Activated naive CD4-positive, alpha-beta T cell treated with anti-CD3 and anti-CD28 coated beads, Interleukin-2, amount 50 U/mL, for 24 hours (primary cell): ENCODE measurements around the gene UBXN7.
A peak's percentile ranks its signal among the peaks of the same experiment; 100 is the strongest.
"Not testable (repeated sequence)": the region's sequence is repeated elsewhere in the genome, so short reads cannot be mapped to it uniquely, and the experiment has no call there.

ENCODE experiments used
- H3K27ac Mint-ChIP-seq: one replicate; pipeline ENCODE4 v1.8.0; 2021; ENCODE audit warnings: mild to moderate bottlenecking, mixed read lengths
- H3K27me3 Mint-ChIP-seq: one replicate; pipeline ENCODE4 v1.8.0; 2021; ENCODE audit warnings: mixed read lengths
- H3K36me3 Mint-ChIP-seq: one replicate; pipeline ENCODE4 v1.8.0; 2021; ENCODE audit warnings: mixed read lengths
- H3K4me1 Mint-ChIP-seq: one replicate; pipeline ENCODE4 v1.8.0; 2021; ENCODE audit warnings: mixed read lengths
- H3K4me3 Mint-ChIP-seq: one replicate; pipeline ENCODE4 v1.8.0; 2021; ENCODE audit warnings: mild to moderate bottlenecking, mixed read lengths
- H3K9me3 Mint-ChIP-seq: one replicate; pipeline ENCODE4 v1.8.0; 2021; ENCODE audit warnings: mixed read lengths

Gene UBXN7

DNA sequence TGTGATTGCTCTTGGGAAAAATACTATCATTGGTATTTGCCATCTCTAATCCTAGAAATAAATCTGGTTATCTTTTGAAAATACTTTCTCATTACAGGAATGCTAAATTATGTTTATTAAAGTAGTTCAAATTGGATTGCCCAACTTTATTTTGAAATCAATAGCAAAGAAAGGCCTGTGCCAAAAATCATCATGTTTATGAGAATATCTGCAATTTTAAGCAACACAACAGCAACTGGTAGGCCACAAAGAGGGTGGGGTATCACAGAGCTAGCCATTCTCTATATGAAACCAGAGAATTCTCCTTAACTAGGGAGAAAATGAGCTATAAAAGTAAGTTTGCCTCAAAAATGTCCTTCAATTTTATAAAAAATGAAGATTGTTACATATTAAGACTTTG, 82.2 kb downstream of the UBXN7 start:
- no peaks in the 10 kb centered on the region for H3K4me1 Mint-ChIP-seq
- H3K27ac Mint-ChIP-seq = no peak overlapping the region
- no peak overlapping the region for H3K4me3 Mint-ChIP-seq
- H3K9me3 Mint-ChIP-seq = no peaks in the 10 kb centered on the region
- H3K27me3 Mint-ChIP-seq = no peaks in the 10 kb centered on the region
- peaks cover 7% of the 10 kb centered on the region for H3K36me3 Mint-ChIP-seq

DNA sequence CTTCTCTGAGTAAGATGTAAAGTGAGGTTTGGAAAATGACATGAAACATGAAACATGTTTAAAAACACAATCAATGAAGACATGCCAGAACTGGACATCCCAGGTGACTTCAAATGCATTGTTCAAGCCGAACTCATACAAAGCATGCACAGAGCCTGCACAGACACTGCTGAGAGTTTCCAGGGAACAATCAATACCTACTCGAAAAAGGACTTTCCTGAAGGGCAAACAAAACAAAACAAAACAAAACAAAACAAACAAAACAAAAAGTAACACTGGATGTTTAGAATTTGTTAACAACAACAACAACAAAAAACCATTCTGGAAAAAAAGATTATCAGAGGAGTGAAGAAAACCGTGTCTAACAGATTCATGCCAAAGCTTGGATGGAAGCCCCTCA, 83.5 kb downstream of the UBXN7 start:
- no peaks in the 10 kb centered on the region for H3K27me3 Mint-ChIP-seq
- peaks cover 6% of the 10 kb centered on the region for H3K36me3 Mint-ChIP-seq
- no peak overlapping the region for H3K27ac Mint-ChIP-seq
- H3K9me3 Mint-ChIP-seq = no peaks in the 10 kb centered on the region
- H3K4me3 Mint-ChIP-seq = no peak overlapping the region
- no peaks in the 10 kb centered on the region for H3K4me1 Mint-ChIP-seq

DNA sequence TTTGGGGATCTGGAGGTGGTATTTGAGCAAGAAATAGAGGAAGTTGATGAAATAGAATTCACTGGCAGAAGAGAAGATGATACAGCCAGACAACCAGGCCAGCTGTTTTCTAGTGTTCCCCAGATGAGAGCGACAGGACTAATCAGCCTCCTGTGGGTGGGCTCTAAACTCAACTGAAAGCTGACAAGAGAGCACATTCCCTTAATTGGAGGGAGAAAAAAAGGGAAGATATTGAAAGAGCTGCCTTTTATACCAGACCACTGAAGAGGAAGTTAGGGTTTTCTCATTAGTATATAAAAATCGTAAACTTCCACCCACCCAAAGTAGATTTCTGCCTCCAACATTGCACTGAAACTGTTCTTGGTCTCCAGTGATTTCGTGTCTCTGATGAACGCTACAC, 87.6 kb downstream of the UBXN7 start:
- peaks cover 1% of the 10 kb centered on the region for H3K36me3 Mint-ChIP-seq
- no peak overlapping the region for H3K4me3 Mint-ChIP-seq
- H3K9me3 Mint-ChIP-seq = no peaks in the 10 kb centered on the region
- no peaks in the 10 kb centered on the region for H3K27me3 Mint-ChIP-seq
- peak overlapping the region; percentile 5 for H3K27ac Mint-ChIP-seq
- peaks cover 5% of the 10 kb centered on the region for H3K4me1 Mint-ChIP-seq

DNA sequence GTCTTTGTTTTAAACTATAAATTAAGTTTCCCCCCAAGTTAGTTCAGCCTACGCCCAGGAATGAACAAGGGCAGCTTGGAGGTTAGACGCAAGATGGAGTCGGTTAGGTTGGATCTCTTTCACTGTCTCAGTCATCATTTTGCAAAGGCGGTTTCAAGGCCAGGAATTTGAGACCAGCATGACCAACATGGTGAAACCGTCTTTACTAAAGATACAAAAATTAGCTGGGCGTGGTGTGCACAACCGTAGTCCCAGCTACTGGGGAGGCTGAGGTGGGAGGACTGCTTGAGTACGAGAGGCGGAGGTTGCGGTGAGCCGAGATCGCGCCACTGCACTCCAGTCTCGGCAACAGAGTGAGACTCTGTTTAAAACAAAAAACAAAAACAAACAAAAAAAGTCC, 88.3 kb downstream of the UBXN7 start:
- H3K27me3 Mint-ChIP-seq, H3K4me3 Mint-ChIP-seq, H3K4me1 Mint-ChIP-seq, H3K27ac Mint-ChIP-seq, H3K9me3 Mint-ChIP-seq, H3K36me3 Mint-ChIP-seq: not testable (repeated sequence)

DNA sequence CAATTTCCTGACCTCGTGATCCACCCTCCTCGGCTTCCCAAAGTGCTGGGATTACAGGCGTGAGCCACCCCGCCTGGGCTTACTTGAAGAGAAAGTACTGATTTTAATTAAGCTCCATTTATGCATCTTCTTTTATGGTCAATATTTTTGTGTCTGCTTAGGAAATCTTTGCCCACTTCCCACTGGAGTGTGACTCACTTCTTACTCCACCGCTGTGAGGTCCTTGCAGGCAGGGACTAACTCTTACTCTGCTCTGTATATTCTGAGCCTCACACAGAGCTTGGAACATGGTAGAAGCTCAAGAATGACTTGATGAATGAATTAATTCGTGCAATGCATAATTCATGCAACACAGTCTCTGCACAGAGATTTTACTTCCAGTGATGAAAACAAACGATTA, 91.1 kb downstream of the UBXN7 start:
- Mint-ChIP-seq H3K27me3 (no peaks in the 10 kb centered on the region), H3K9me3 (no peaks in the 10 kb centered on the region), H3K36me3 (no peaks in the 10 kb centered on the region), H3K27ac (no peak overlapping the region), H3K4me3 (no peak overlapping the region), H3K4me1 (peaks cover 5% of the 10 kb centered on the region)

DNA sequence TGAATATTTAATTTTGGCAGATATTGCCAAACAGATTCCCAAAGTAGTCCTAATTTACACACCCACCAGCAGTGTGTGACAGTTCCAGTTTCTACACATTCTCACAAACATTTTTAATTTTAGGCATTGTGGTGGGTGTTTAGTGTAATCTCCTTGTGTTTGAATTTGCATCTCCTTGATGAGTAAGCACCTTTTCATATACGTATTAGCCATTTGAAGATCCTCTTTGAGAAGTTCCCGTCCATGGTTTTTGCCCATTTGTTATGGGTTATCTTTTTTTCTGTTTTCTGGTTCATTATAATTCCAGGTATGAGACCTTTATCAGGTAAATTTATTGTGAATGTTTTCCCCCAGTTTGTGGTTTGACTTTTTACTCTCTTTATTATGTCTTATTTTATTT, 91.8 kb downstream of the UBXN7 start:
- H3K36me3 Mint-ChIP-seq = no peaks in the 10 kb centered on the region
- no peaks in the 10 kb centered on the region for H3K9me3 Mint-ChIP-seq
- H3K4me1 Mint-ChIP-seq = peaks cover 5% of the 10 kb centered on the region
- no peak overlapping the region for H3K4me3 Mint-ChIP-seq
- no peak overlapping the region for H3K27ac Mint-ChIP-seq
- H3K27me3 Mint-ChIP-seq = no peaks in the 10 kb centered on the region

DNA sequence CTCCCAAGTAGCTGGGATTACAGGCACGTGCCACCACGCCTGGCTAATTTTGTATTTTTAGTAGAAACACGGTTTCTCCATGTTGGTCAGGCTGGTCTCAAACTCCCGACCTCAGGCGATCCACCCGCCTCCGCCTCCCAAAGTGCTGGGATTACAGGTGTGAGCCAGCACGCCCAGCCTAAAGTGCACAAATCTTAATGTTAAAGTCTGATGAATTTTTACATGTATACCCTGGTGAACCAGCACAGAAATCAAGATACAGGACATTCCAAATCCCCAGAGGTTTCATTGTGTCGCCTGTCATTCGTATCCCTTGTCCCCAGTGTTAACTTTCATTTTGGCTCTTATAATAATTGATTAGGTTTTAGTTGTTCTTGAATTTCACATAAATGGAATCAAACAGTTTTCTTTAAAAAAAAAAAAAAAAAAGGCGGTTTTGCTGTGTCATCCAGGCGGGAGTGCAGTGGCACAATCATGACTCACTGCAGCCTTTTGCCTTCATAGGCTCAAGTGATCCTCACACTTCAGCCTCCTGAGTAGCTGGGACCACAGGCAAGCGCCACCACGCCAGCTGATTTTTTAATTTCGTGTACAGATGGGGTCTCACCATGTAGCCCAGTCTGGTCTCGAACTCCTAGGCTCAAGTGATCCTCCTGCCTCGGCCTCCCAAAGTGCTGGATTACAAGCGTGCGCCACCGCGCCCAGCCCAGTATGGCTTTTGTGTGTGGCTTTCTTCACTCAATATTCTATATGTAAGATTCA, 92.6 kb downstream of the UBXN7 start:
- H3K9me3 Mint-ChIP-seq = no peaks in the 10 kb centered on the region
- H3K4me1 Mint-ChIP-seq = peaks cover 5% of the 10 kb centered on the region
- no peak overlapping the region for H3K27ac Mint-ChIP-seq
- no peak overlapping the region for H3K4me3 Mint-ChIP-seq
- no peaks in the 10 kb centered on the region for H3K27me3 Mint-ChIP-seq
- H3K36me3 Mint-ChIP-seq = no peaks in the 10 kb centered on the region

DNA sequence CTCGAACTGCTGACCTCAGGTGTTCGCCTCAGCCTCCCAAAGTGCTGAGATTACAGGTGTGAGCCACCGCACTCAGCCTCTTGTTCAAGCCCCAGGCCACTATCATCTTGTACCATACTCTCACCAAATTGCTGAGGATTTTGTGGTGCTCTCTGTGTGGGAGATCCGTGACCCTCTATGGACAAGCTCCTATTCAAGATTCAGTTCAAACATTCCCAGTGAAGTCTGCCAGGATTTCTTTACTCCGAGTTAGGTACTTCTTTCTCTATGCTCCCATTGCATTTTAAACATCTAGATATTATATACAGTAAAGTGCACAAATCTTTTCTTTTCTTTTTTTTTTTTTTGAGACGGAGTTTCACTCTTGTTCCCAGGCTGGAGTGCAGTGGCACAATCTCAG, 93.2 kb downstream of the UBXN7 start:
- no peaks in the 10 kb centered on the region for H3K9me3 Mint-ChIP-seq
- H3K27ac Mint-ChIP-seq = no peak overlapping the region
- no peak overlapping the region for H3K4me3 Mint-ChIP-seq
- no peaks in the 10 kb centered on the region for H3K36me3 Mint-ChIP-seq
- H3K4me1 Mint-ChIP-seq = peaks cover 5% of the 10 kb centered on the region
- H3K27me3 Mint-ChIP-seq = no peaks in the 10 kb centered on the region

DNA sequence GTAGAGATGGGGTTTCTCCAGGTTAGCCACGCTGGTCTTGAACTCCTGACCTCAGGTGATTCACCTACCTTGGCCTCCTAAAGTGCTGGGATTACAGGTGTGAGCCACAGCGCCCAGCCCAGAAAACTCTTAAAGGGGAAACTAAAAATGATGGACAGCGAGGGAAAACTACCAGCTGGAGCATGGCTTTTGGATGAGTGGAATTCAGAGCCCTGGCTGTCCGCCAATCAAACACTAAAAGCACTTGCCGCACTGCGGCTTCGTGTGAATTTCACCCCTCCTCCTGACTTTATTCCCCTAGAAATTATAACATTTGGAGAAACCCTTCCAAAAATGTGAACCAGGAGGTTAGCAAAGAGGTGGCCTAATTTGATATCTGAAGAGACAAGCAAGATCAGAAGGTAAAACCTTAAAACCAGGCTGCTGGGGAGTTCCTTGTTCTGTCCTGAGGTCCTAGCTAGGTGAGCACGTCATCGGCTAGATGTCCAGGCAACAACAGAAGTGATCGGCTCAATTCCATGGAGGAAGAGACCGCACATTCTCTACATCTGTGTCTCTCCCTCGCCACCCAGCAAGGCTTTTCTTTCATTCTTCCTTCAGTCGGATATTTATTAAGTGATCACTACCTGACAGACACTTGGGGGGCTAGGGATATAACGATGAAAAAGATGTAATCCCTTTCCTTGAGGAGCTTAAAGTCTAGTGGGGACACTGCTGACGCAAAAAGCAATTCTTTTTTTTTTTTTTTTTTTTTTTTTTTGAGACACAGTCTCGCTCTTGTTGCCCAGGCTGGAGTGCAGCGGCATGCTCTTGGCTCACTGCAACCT, 95.7 kb downstream of the UBXN7 start:
- no peaks in the 10 kb centered on the region for H3K36me3 Mint-ChIP-seq
- H3K4me3 Mint-ChIP-seq = no peak overlapping the region
- peaks cover 5% of the 10 kb centered on the region for H3K4me1 Mint-ChIP-seq
- no peaks in the 10 kb centered on the region for H3K9me3 Mint-ChIP-seq
- no peak overlapping the region for H3K27ac Mint-ChIP-seq
- peaks cover 3% of the 10 kb centered on the region for H3K27me3 Mint-ChIP-seq

DNA sequence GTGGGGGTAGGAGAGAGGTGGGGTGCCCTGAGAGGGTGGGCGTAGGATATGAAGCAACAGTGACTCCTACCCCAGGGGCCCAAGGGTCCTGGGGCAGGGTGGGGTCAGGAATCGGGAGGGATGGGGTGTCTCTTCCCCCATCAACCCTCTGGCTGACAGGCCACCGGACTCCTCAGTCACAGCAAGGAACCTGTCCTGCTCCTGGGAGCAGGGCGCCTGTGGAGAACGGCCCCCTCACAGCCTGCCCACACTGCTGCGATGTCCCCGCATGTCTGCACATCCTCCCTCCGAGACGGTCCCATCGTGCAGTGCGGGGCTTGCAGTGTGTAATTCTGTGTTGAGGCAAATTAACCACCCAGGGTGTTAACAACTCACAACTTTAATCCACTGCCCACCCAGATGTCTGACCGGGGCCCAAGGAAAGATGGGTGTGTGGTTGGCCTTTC, 96.7 kb downstream of the UBXN7 start:
- H3K27ac Mint-ChIP-seq = no peak overlapping the region
- no peaks in the 10 kb centered on the region for H3K9me3 Mint-ChIP-seq
- H3K4me3 Mint-ChIP-seq = no peak overlapping the region
- peaks cover 3% of the 10 kb centered on the region for H3K27me3 Mint-ChIP-seq
- no peaks in the 10 kb centered on the region for H3K36me3 Mint-ChIP-seq
- peaks cover 4% of the 10 kb centered on the region for H3K4me1 Mint-ChIP-seq

DNA sequence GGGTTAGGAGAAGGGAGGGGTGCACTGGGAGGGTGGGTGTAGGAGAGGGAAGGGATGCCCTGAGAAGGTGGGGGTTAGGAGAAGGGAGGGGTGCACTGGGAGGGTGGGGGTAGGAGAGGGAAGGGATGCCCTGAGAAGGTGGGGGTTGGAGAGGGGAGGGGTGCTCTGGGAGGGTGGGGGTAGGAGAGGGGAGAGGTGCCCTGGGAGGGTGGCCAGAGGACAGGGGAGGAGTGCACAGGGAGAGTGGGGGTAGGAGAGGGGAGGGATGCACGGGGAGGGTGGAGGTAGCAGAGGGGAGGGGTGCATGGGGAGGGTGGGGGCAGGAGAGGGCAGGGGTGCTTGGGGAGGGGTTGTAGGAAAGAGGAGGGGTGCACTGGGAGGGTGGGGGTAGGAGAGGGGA, 97.2 kb downstream of the UBXN7 start:
- H3K4me3 Mint-ChIP-seq = no peak overlapping the region
- no peaks in the 10 kb centered on the region for H3K9me3 Mint-ChIP-seq
- H3K36me3 Mint-ChIP-seq = no peaks in the 10 kb centered on the region
- no peaks in the 10 kb centered on the region for H3K4me1 Mint-ChIP-seq
- H3K27ac Mint-ChIP-seq = no peak overlapping the region
- peaks cover 6% of the 10 kb centered on the region for H3K27me3 Mint-ChIP-seq

DNA sequence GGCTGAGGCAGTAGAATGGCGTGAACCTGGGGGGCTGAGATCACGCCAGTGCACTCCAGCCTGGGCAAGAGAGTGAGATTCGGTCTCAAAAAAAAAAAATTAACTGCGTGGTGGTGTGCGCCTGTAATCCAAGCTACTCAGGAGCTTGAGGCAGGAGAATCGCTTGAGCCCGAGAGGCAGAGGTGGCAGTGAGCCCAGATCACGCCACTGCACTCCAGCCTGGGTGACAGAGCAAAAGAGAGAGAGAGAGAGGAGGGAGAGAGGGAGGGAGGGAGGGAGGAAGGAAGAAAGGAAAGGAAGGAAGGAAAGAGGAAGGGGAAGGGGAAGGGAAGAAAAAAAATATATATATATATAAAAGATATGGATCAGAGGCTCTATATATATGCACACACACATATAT, 100.1 kb downstream of the UBXN7 start:
- H3K27me3 Mint-ChIP-seq = peaks cover 6% of the 10 kb centered on the region
- no peaks in the 10 kb centered on the region for H3K9me3 Mint-ChIP-seq
- H3K4me3 Mint-ChIP-seq = no peak overlapping the region
- no peaks in the 10 kb centered on the region for H3K4me1 Mint-ChIP-seq
- H3K36me3 Mint-ChIP-seq = no peaks in the 10 kb centered on the region
- H3K27ac Mint-ChIP-seq = no peak overlapping the region

DNA sequence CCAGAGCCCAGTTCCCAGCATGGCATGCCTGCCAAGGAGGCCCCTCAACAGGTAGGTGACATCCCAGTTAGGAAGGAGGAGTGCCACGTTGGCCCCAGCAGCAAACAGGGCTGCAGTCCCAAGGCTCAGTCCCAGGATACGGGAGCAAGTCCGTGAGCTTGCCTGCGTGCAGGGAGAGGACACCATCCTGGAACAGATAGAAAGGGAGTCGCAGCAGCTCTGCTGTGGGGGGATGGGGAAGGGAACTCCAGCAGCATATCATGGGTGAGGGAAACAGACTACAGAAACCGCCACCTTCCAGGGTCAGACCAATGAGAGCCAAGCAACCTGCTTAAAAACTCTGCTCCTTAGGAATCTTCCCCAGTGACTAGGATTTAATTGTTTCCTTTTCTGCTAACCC, 104.8 kb downstream of the UBXN7 start:
- H3K36me3 Mint-ChIP-seq = no peaks in the 10 kb centered on the region
- no peak overlapping the region for H3K27ac Mint-ChIP-seq
- H3K9me3 Mint-ChIP-seq = no peaks in the 10 kb centered on the region
- H3K4me3 Mint-ChIP-seq = no peak overlapping the region
- peaks cover 3% of the 10 kb centered on the region for H3K27me3 Mint-ChIP-seq
- H3K4me1 Mint-ChIP-seq = no peaks in the 10 kb centered on the region

DNA sequence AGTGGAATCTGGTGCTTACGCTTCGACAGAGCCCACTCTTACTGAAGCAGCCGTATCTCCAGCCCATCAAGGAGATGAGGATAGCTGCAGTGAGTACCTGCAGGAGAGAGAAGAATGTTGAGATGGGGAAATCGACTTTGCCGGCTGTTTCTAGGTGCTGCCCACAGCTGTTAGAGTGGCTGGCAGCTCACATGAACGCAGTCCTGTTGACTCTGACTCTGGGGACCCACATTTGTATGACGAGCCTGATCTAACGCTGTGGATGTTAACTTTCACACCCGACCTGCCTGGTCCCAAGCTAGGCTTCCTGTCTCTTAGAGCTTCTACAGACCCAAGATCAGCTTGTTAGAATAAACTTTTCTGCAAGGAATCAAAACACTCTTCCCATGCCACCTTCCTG, 105.3 kb downstream of the UBXN7 start:
- Mint-ChIP-seq H3K27ac (no peak overlapping the region), H3K4me1 (no peaks in the 10 kb centered on the region), H3K27me3 (peaks cover 3% of the 10 kb centered on the region), H3K36me3 (no peaks in the 10 kb centered on the region), H3K9me3 (no peaks in the 10 kb centered on the region), H3K4me3 (no peak overlapping the region)

DNA sequence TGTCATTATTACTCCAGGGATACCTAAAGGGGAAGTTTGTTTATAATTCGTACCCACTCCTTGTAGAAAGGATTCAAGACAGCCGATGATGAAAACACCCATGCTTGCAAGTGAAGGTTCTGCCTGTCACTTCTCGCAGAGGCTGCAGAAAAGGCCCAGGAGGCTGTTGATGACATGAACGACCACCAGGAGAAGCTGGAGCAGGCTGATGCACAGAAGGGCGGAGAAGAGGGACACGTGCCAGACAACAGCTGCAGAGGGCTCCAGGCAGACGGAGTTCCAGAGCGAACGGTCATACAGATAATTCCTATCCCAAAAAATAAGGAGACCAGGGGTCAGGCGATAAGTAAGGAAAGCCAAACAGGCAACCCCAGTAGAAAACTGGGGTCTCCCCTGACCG, 108.5 kb downstream of the UBXN7 start:
- Mint-ChIP-seq H3K9me3 (no peaks in the 10 kb centered on the region), H3K27me3 (no peaks in the 10 kb centered on the region), H3K36me3 (no peaks in the 10 kb centered on the region), H3K4me3 (no peak overlapping the region), H3K4me1 (peaks cover 4% of the 10 kb centered on the region), H3K27ac (no peak overlapping the region)

DNA sequence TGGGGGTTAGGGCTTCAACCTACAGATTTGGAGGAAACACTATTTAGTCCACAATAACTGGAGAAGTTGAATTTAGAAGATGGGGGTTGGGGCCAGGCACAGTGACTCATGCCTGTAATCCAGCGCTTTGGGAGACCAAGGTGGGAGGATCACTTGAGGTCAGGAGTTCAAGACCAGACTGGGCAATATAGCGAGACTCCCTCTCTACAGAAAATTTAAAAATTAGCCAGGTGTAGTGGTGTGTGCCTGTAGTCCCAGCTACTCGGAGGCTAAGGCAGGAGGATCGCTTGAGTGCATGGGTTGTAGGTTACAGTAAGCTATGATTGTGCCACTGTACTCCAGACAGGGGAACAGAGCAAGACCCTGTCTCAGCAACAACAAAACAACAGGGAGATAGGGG, 109.2 kb downstream of the UBXN7 start:
- H3K27ac Mint-ChIP-seq = no peak overlapping the region
- H3K36me3 Mint-ChIP-seq = no peaks in the 10 kb centered on the region
- H3K9me3 Mint-ChIP-seq = no peaks in the 10 kb centered on the region
- peaks cover 4% of the 10 kb centered on the region for H3K4me1 Mint-ChIP-seq
- no peaks in the 10 kb centered on the region for H3K27me3 Mint-ChIP-seq
- H3K4me3 Mint-ChIP-seq = no peak overlapping the region
